Measurements from ENCODE around the gene SMOC1.

The SMOC1 gene

DNA sequence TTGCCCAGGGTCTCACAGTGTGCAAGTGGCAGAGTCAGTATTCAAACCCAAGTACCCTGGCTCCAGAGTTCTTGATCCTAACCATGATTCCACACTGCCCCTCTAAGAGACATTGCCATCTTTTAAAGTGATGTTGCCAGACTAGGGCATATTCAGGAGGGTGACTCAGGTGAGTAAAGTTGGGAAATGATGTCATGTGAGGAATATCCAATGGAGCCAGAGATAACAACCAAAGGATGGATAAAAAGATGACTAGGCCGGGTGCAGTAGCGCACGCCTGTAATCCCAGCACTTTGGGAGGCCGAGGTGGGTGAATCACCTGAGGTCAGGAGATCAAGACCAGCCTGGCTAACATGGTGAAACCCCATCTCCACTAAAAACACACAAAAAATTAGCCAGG, 85.6 kb downstream of the SMOC1 start:
- TF ChIP-seq CTCF (IDR thresholded peaks at IDR 0.05), result no peak
- TF ChIP-seq ZFX (IDR thresholded peaks at IDR 0.05; ENCODE audit: borderline replicate concordance), result no peak
- no peak overlapping the region for H3K27ac ChIP-seq

- no peak for TF ChIP-seq CTCF (IDR thresholded peaks at IDR 0.05)
- no peak for TF ChIP-seq ZFX (IDR thresholded peaks at IDR 0.05; ENCODE audit: borderline replicate concordance)
- no peak overlapping the region for H3K27ac ChIP-seq
Measured at GRCh38 chr14:69968132-69968531, 88.9 kb downstream of the SMOC1 start.

- TF ChIP-seq ZFX (IDR thresholded peaks at IDR 0.05; ENCODE audit: borderline replicate concordance) (no peak), CTCF (IDR thresholded peaks at IDR 0.05) (no peak)
- H3K27ac ChIP-seq, result no peak overlapping the region
Measured at GRCh38 chr14:69968681-69969080, 89.5 kb downstream of the SMOC1 start.

DNA sequence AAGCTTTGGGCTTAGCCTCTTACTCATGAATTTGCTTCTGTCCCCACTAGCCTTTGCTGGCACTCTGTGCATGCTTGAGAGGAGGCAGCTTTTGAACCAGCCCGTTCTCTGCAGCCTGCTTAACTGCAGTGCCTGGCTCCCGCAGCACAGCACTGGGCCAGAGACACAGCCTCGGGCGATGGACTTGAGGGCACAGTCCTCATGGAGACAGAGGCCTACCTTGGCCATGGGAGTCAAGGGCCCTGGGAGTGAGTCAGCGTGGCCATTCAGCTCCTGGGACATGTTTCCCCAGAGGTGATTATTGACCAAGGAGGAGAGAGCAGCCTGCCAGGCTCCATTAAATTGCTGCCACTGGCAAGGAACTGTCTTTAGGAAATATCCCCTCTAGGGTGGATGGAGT, 93.5 kb downstream of the SMOC1 start:
- no peak for TF ChIP-seq ZFX (IDR thresholded peaks at IDR 0.05; ENCODE audit: borderline replicate concordance)
- TF ChIP-seq CTCF (IDR thresholded peaks at IDR 0.05), result no peak
- no peak overlapping the region for H3K27ac ChIP-seq

- no peak for TF ChIP-seq CTCF (IDR thresholded peaks at IDR 0.05)
- H3K27ac ChIP-seq, result no peak overlapping the region
Measured at GRCh38 chr14:69973846-69974245, 94.6 kb downstream of the SMOC1 start.

GRCh38 chr14:69979882-69980281, 100.7 kb downstream of the SMOC1 start:
- no peak for TF ChIP-seq ZFX (IDR thresholded peaks at IDR 0.05; ENCODE audit: borderline replicate concordance)
- TF ChIP-seq CTCF (IDR thresholded peaks at IDR 0.05), result no peak
- no peak overlapping the region for H3K27ac ChIP-seq

DNA sequence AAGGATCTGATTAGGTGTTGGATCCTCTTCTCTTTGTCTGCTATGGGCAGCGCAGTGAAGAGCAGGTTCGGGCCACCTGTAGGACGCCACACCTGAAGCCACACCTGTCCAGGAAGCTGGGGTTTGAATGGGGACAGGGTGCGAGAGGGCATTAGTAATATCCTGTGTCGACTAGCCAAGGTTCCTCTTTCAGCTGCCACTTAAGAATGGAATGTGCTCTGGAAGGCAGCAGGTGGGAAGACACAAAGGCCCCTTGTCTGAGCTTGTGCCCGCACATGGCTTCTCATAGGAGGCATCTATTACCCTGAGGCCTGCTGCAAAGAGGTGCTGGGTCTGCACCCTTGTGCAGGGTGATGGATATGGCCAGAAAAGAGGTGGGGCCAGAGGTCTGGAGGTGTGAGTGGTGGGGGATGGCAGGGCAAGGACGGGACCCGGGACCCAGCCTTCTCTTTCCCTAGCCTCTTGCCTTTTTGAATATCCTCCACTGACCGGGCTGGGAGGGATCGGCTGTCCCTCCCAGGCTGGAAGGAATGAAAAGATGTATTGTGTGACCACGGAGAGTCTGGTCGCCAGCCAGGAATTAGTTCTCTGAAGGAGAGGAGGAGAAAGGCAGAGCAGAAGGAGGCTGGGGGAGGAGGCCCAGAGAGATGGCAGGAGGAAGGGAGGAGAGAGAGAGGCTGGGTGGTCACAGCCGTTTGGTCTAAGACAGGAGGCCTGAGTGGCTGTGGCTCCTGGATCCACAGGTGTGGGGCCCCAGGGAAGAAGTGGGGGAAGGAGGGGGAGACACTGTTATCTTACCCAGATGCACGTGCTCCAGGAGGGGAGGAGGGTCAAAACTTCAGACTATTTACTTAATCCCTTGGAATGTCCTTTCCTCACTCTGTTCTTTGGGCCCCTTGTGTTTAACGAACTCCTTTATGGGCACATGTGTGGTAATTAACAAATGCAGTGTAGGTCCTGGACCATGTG, 101.5 kb downstream of the SMOC1 start:
- H3K27ac ChIP-seq, result no peak overlapping the region
- TF ChIP-seq ZFX (IDR thresholded peaks at IDR 0.05; ENCODE audit: borderline replicate concordance), result no peak
- TF ChIP-seq CTCF (IDR thresholded peaks at IDR 0.05), result no peak
